Measurements from ENCODE around the gene INSIG1.
A peak's percentile ranks its signal among the peaks of the same experiment; 100 is the strongest.

The INSIG1 gene

GRCh38 chr7:155308330-155309020 lies 10.8 kb downstream of the INSIG1 start:
- DNase-seq, result no peak
- peak; percentile 72 for TF ChIP-seq POLR2A (IDR thresholded peaks at IDR 0.05; ENCODE audit: low read length)
- no peak for TF ChIP-seq GATA1 (IDR thresholded peaks at IDR 0.05; ENCODE audit: low read depth, low read length)

GRCh38 chr7:155309021-155309338 lies 11.3 kb downstream of the INSIG1 start:
- peak; percentile 60 for TF ChIP-seq POLR2A (IDR thresholded peaks at IDR 0.05; ENCODE audit: low read length)
- no peak for TF ChIP-seq GATA1 (IDR thresholded peaks at IDR 0.05; ENCODE audit: low read depth, low read length)
- DNase-seq, result no peak

GRCh38 chr7:155310425-155311114 lies 12.9 kb downstream of the INSIG1 start:
- TF ChIP-seq POLR2A (IDR thresholded peaks at IDR 0.05; ENCODE audit: low read length) (peak; percentile 90), GATA1 (IDR thresholded peaks at IDR 0.05; ENCODE audit: low read depth, low read length) (no peak)
- no peak for DNase-seq

- TF ChIP-seq POLR2A (IDR thresholded peaks at IDR 0.05; ENCODE audit: low read length), result no peak
- TF ChIP-seq GATA1 (IDR thresholded peaks at IDR 0.05; ENCODE audit: low read depth, low read length), result no peak
- no peak for DNase-seq
These were observed 14.3 kb downstream of the INSIG1 start for GRCh38 chr7:155311826-155312537.

- no peak for DNase-seq
- TF ChIP-seq GATA1 (IDR thresholded peaks at IDR 0.05; ENCODE audit: low read depth, low read length) (no peak), POLR2A (IDR thresholded peaks at IDR 0.05; ENCODE audit: low read length) (no peak)
These were observed 15.0 kb downstream of the INSIG1 start for GRCh38 chr7:155312633-155313032.

- no peak for DNase-seq
- TF ChIP-seq GATA1 (IDR thresholded peaks at IDR 0.05; ENCODE audit: low read depth, low read length), result no peak
- no peak for TF ChIP-seq POLR2A (IDR thresholded peaks at IDR 0.05; ENCODE audit: low read length)
These were observed 15.4 kb downstream of the INSIG1 start for GRCh38 chr7:155313096-155313495.

GRCh38 chr7:155315977-155316376 lies 18.3 kb downstream of the INSIG1 start:
- no peak for DNase-seq
- TF ChIP-seq POLR2A (IDR thresholded peaks at IDR 0.05; ENCODE audit: low read length) (no peak), GATA1 (IDR thresholded peaks at IDR 0.05; ENCODE audit: low read depth, low read length) (no peak)

- no peak for DNase-seq
- TF ChIP-seq POLR2A (IDR thresholded peaks at IDR 0.05; ENCODE audit: low read length) (no peak), GATA1 (IDR thresholded peaks at IDR 0.05; ENCODE audit: low read depth, low read length) (no peak)
These were observed 18.9 kb downstream of the INSIG1 start for GRCh38 chr7:155316427-155317113.

GRCh38 chr7:155317114-155317434 lies 19.4 kb downstream of the INSIG1 start:
- no peak for TF ChIP-seq GATA1 (IDR thresholded peaks at IDR 0.05; ENCODE audit: low read depth, low read length)
- TF ChIP-seq POLR2A (IDR thresholded peaks at IDR 0.05; ENCODE audit: low read length), result no peak

GRCh38 chr7:155318245-155318644 lies 20.6 kb downstream of the INSIG1 start:
- TF ChIP-seq GATA1 (IDR thresholded peaks at IDR 0.05; ENCODE audit: low read depth, low read length) (no peak), POLR2A (IDR thresholded peaks at IDR 0.05; ENCODE audit: low read length) (no peak)
- no peak for DNase-seq

More at GRCh38 chr7:155317114-155317434, 19.4 kb downstream of the INSIG1 start:
- no peak for DNase-seq

GRCh38 chr7:155322530-155322929 lies 24.9 kb downstream of the INSIG1 start:
- TF ChIP-seq POLR2A (IDR thresholded peaks at IDR 0.05; ENCODE audit: low read length) (no peak), GATA1 (IDR thresholded peaks at IDR 0.05; ENCODE audit: low read depth, low read length) (no peak)

GRCh38 chr7:155323001-155323638 lies 25.4 kb downstream of the INSIG1 start:
- TF ChIP-seq GATA1 (IDR thresholded peaks at IDR 0.05; ENCODE audit: low read depth, low read length), result no peak
- TF ChIP-seq POLR2A (IDR thresholded peaks at IDR 0.05; ENCODE audit: low read length), result no peak
- no peak for DNase-seq

More at GRCh38 chr7:155322530-155322929, 24.9 kb downstream of the INSIG1 start:
- DNase-seq, result no peak

GRCh38 chr7:155324012-155324917 lies 26.6 kb downstream of the INSIG1 start:
- DNase-seq, result peak; percentile 26 to 82
- TF ChIP-seq POLR2A (IDR thresholded peaks at IDR 0.05; ENCODE audit: low read length), result no peak
- no peak for TF ChIP-seq GATA1 (IDR thresholded peaks at IDR 0.05; ENCODE audit: low read depth, low read length)

Data from erythroblast (primary cell).